GM23248 (cell line): ENCODE data around the gene LAMA2. TPM values are rescaled to one million over a fixed set of nuclear protein-coding genes. Genes with fewer than 3 reads are reported as not detected.
A peak's percentile ranks its signal among the peaks of the same experiment; 100 is the strongest.

Experiments
- DNase-seq: peaks from one replicate; pipeline ENCODE4 v3.0.0-alpha.2; 2015
- H2AFZ ChIP-seq: fragments of 200-600 bp; sonication (generic); 2 replicates; pipeline ENCODE4 v1.6.1; 2016; ENCODE audit warnings: antibody characterized with exemption
- H3F3A ChIP-seq: fragments of 200-600 bp; sonication (generic); 2 replicates; pipeline ENCODE4 v1.6.1; 2016; ENCODE audit warnings: mild to moderate bottlenecking, antibody characterized with exemption, mixed run types; ENCODE audit not compliant: insufficient read depth
- H3K27ac ChIP-seq: fragments of 200-600 bp; sonication (generic); 2 replicates; pipeline ENCODE4 v1.5.1; 2016; ENCODE audit warnings: mild to moderate bottlenecking
- H3K27me3 ChIP-seq: fragments of 200-600 bp; sonication (generic); replicated peaks from 2 replicates; pipeline ENCODE4 v1.6.1; 2016; ENCODE audit warnings: mild to moderate bottlenecking; ENCODE audit not compliant: insufficient read depth
- H3K36me3 ChIP-seq: fragments of 200-600 bp; sonication (generic); 2 replicates; pipeline ENCODE4 v1.6.1; 2016; ENCODE audit warnings: low read depth, mild to moderate bottlenecking
- H3K4me1 ChIP-seq: fragments of 200-600 bp; sonication (generic); 2 replicates; pipeline ENCODE4 v1.6.1; 2016; ENCODE audit warnings: mild to moderate bottlenecking; ENCODE audit not compliant: insufficient read depth
- H3K4me2 ChIP-seq: fragments of 200-600 bp; sonication (generic); one replicate; pipeline ENCODE4 v1.6.1; 2016; ENCODE audit warnings: mild to moderate bottlenecking; ENCODE audit not compliant: unreplicated experiment
- H3K4me3 ChIP-seq: fragments of 200-600 bp; sonication (generic); 2 replicates; pipeline ENCODE4 v1.5.1; 2016; ENCODE audit warnings: mild to moderate bottlenecking
- H3K79me2 ChIP-seq: fragments of 200-600 bp; sonication (generic); 2 replicates; pipeline ENCODE4 v1.6.1; 2016; ENCODE audit warnings: mild to moderate bottlenecking; ENCODE audit not compliant: insufficient read depth
- H3K9ac ChIP-seq: fragments of 200-600 bp; sonication (generic); 2 replicates; pipeline ENCODE4 v1.6.1; 2016; ENCODE audit warnings: mild to moderate bottlenecking
- H3K9me2 ChIP-seq: fragments of 200-600 bp; sonication (generic); 2 replicates; pipeline ENCODE4 v1.6.1; 2016; ENCODE audit warnings: mixed run types, mild to moderate bottlenecking, moderate library complexity; ENCODE audit not compliant: insufficient read depth
- H3K9me3 ChIP-seq: fragments of 200-600 bp; sonication (generic); one replicate; pipeline ENCODE4 v1.6.1; 2017; ENCODE audit warnings: low read depth
- H4K20me1 ChIP-seq: fragments of 200-600 bp; sonication (generic); 2 replicates; pipeline ENCODE4 v1.6.0; 2016; ENCODE audit not compliant: insufficient read depth
- EZH2 ChIP-seq: fragments of 200-600 bp; sonication (generic); IDR thresholded peaks from 2 replicates; pipeline ENCODE4 v1.6.1; 2018; ENCODE audit warnings: antibody characterized with exemption, mild to moderate bottlenecking; ENCODE audit not compliant: insufficient read depth, poor library complexity, severe bottlenecking
- EZH2phosphoT487 ChIP-seq: fragments of 200-600 bp; sonication (generic); IDR thresholded peaks from 2 replicates; pipeline ENCODE4 v1.6.1; 2018; ENCODE audit warnings: antibody characterized with exemption, moderate library complexity, mild to moderate bottlenecking, low read depth; ENCODE audit not compliant: insufficient read depth
- WGBS, 2 experiments: methylation state at CpG; one replicate each; pipeline ENCODE4 v1.1.6; 2015 to 2017; ENCODE audit warnings: low lambda C conversion rate in 2 of 2, low coverage in 1 of 2; ENCODE audit errors: missing lambda C conversion rate in 2 of 2; 5-methylcytosine and 5-hydroxymethylcytosine counted together
- in situ Hi-C: fragments of 300-500 bp; cut with MboI; formaldehyde crosslinking; loops from 2 replicates; pipeline ENCODE4 v1.15.0; 2020
- polyA plus RNA-seq: library from polyadenylated mRNA; unstranded; fragments of >200 nt; fragmentation: Nextera tagmentation; extraction: Ambion mirVana; gene quantifications from 2 replicates; pipeline ENCODE4 v1.2.1, GENCODE V29; 2016
- total RNA-seq: library from RNA; depleted of rRNA; stranded (reverse); fragments of >200 nt; shearing (Covaris generic); gene quantifications from 2 replicates; pipeline ENCODE4 v1.2.3, GENCODE V29; 2014

The LAMA2 gene
- total and polyA plus RNA-seq, 2 experiments from 2014 or later = 8.3 to 31.1 TPM

GRCh38 chr6:129124347-129124746 is 241.4 kb downstream of the LAMA2 start:
- no peaks in the 10 kb centered on the region for H3K9me2 ChIP-seq
- WGBS, 2 experiments = 100% methylated on average over 1 of the region's 1 CpG
- H3K4me1 ChIP-seq = no peaks in the 10 kb centered on the region
- H3K9ac ChIP-seq = no peak overlapping the region
- no peak overlapping the region for H3K4me2 ChIP-seq
- H2AFZ ChIP-seq = no peak overlapping the region
- TF ChIP-seq EZH2phosphoT487 (no peak), EZH2 (no peak)
- no peak overlapping the region for H3K4me3 ChIP-seq
- H3K36me3 ChIP-seq = no peaks in the 10 kb centered on the region
- H3K27me3 ChIP-seq = no peaks in the 10 kb centered on the region
- H3K27ac ChIP-seq = no peak overlapping the region
- H3K79me2 ChIP-seq = no peaks in the 10 kb centered on the region
- in situ Hi-C loops = no loop called here
- H3K9me3 ChIP-seq = no peaks in the 10 kb centered on the region
- DNase-seq = no peak
- H3F3A ChIP-seq = peaks cover 6% of the 10 kb centered on the region; the same call in 1 of the 2 replicates
- H4K20me1 ChIP-seq = no peaks in the 10 kb centered on the region

DNA sequence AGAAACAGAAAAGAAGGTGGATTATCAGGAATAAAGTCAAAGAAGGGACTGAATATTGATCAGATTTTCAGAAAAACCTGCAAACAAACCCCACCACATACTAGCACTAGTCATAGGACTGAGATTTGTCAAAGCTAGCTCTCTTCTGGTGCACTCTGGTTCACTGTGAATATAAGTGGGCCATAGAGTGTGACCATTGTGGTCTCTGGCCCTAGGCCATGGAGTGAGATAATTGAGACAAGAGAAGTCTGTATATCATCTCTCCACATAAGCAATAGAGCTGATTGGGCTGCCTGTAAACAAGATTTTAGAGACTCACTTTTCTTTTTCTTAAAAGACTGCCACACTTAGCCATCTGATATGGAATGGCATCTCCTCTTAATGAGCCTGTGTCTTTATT is 247.2 kb downstream of the LAMA2 start:
- Histone ChIP-seq H3K27ac (no peak overlapping the region), H3K9ac (no peak overlapping the region), H3K4me2 (no peak overlapping the region), H3F3A (peaks cover 2% of the 10 kb centered on the region; the same call in 1 of the 2 replicates), H2AFZ (no peak overlapping the region), H4K20me1 (no peaks in the 10 kb centered on the region), H3K27me3 (no peaks in the 10 kb centered on the region), H3K79me2 (no peaks in the 10 kb centered on the region), H3K9me3 (no peaks in the 10 kb centered on the region), H3K4me3 (no peak overlapping the region), H3K36me3 (no peaks in the 10 kb centered on the region), H3K9me2 (no peaks in the 10 kb centered on the region), H3K4me1 (peaks cover 16% of the 10 kb centered on the region)
- in situ Hi-C loops = no loop called here
- no peak for TF ChIP-seq EZH2phosphoT487
- no peak for DNase-seq

- Histone ChIP-seq H3K27ac (no peak overlapping the region), H3F3A (peaks cover 4% of the 10 kb centered on the region; the same call in 1 of the 2 replicates), H3K4me2 (no peak overlapping the region), H2AFZ (0 out of 2 replicates have a peak overlapping the region, but pooled peaks have one; percentile 2), H3K9me3 (no peaks in the 10 kb centered on the region), H3K79me2 (no peaks in the 10 kb centered on the region), H3K4me1 (peaks cover 21% of the 10 kb centered on the region), H3K9me2 (no peaks in the 10 kb centered on the region), H4K20me1 (no peaks in the 10 kb centered on the region), H3K27me3 (no peaks in the 10 kb centered on the region), H3K9ac (no peak overlapping the region), H3K36me3 (no peaks in the 10 kb centered on the region), H3K4me3 (no peak overlapping the region)
- in situ Hi-C loops = no loop called here
- no peak for TF ChIP-seq EZH2phosphoT487
- no peak for TF ChIP-seq EZH2
- DNase-seq = no peak
- 15 to 16% methylated on average over 3 of the region's 3 CpGs for WGBS, 2 experiments
These were observed 248.2 kb downstream of the LAMA2 start for GRCh38 chr6:129130959-129131681.

DNA sequence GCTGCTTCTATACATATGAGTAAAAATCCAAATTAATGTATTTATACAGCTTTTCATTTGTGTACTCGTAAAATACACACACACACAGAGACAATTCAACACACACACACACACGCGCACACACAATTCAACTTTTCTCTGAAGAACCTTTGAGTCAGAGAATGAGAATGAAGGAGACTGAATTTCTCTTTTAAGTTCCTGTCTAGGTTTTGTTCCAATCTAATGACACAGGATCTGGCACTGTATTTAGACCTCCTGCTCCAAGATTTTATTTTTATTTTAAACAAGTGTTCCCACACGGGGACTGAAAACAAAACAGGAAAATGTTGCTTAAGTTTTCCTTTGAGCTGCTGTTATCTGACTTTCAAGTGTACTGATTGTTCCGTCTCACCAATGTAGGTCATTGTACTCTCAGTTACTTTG is 250.8 kb downstream of the LAMA2 start:
- Histone ChIP-seq H3K4me1 (peaks cover 21% of the 10 kb centered on the region), H3K4me3 (peak overlapping the region; percentile 6; the same call in 1 of the 2 replicates), H3K4me2 (peak overlapping the region; percentile 26), H3K27me3 (no peaks in the 10 kb centered on the region), H3K9me3 (no peaks in the 10 kb centered on the region), H2AFZ (0 out of 2 replicates have a peak overlapping the region, but pooled peaks have one; percentile 39), H4K20me1 (no peaks in the 10 kb centered on the region), H3K79me2 (no peaks in the 10 kb centered on the region), H3K9me2 (no peaks in the 10 kb centered on the region), H3F3A (peaks cover 4% of the 10 kb centered on the region; the same call in 1 of the 2 replicates), H3K9ac (peak overlapping the region; percentile 24; the same call in 1 of the 2 replicates), H3K36me3 (no peaks in the 10 kb centered on the region), H3K27ac (peak overlapping the region; percentile 27; the same call in 1 of the 2 replicates)
- peak; percentile 58 for DNase-seq
- 34 to 36% methylated on average over 5 of the region's 5 CpGs for WGBS, 2 experiments
- in situ Hi-C loops = no loop called here
- TF ChIP-seq EZH2 (no peak), EZH2phosphoT487 (no peak)
